Naive thymus-derived CD4-positive, alpha-beta T cell (primary cell): ENCODE results near the gene EPN3. TPM values are rescaled to one million over a fixed set of nuclear protein-coding genes. Genes with fewer than 3 reads are reported as not detected.

Experiments
- ATAC-seq: fragments of 150-1000 bp; cut with Tn5 transposase; 2 replicates; pipeline ENCODE4 v1.10.0; 2021; ENCODE audit warnings: mild to moderate bottlenecking, moderate library complexity
- CTCF ChIA-PET: fragments of 350-600 bp; sonication (Branson Sonifier 250); formaldehyde crosslinking; loops from one replicate; lab custom pipeline; 2021; ENCODE audit warnings: antibody characterized with exemption; lab: Charles Lee
- POLR2A ChIA-PET: fragments of 350-600 bp; sonication (Branson Sonifier 250); formaldehyde crosslinking; loops from one replicate; lab custom pipeline; 2021; ENCODE audit warnings: antibody characterized with exemption, inconsistent platforms; lab: Charles Lee
- DNase-seq, 9 donors: peaks; one replicate each; pipeline versions ENCODE4 v3.0.0 to v3.0.0-alpha.2; 2020 to 2022; ENCODE audit warnings: mixed read lengths in 1 of 9
- H3K27ac ChIP-seq: one replicate; pipeline ENCODE4 v1.7.0; 2013; ENCODE audit warnings: mild to moderate bottlenecking, low read depth, low read length, moderate library complexity
- H3K27me3 ChIP-seq, 2 donors: one replicate each; pipeline ENCODE4 v1.7.0; 2013; ENCODE audit warnings: low read length in 2 of 2, mild to moderate bottlenecking in 2 of 2, moderate library complexity in 2 of 2; ENCODE audit not compliant: control insufficient read depth in 2 of 2, insufficient read depth in 2 of 2
- H3K36me3 ChIP-seq, 3 experiments: 1 replicate in 2 of 3; 2 replicates in 1 of 3; pipeline ENCODE4 v1.7.0; 2013; ENCODE audit warnings: low read length in 3 of 3, mild to moderate bottlenecking in 3 of 3, moderate library complexity in 1 of 3; ENCODE audit not compliant: insufficient read depth in 3 of 3, control insufficient read depth in 2 of 3
- H3K4me1 ChIP-seq, 2 donors: one replicate each; pipeline ENCODE4 v1.7.0; 2013; ENCODE audit warnings: low read length in 2 of 2, mild to moderate bottlenecking in 2 of 2, moderate library complexity in 1 of 2; ENCODE audit not compliant: control insufficient read depth in 2 of 2, insufficient read depth in 2 of 2
- H3K4me3 ChIP-seq: 2 replicates; pipeline ENCODE4 v1.7.0; 2013; ENCODE audit warnings: mild to moderate bottlenecking, low read length
- H3K9me3 ChIP-seq, 3 experiments: 1 replicate in 2 of 3; 2 replicates in 1 of 3; pipeline ENCODE4 v1.7.0; 2013; ENCODE audit warnings: low read length in 3 of 3; ENCODE audit not compliant: control insufficient read depth in 2 of 3
- H3K27ac Mint-ChIP-seq, 9 donors: one replicate each; pipeline ENCODE4 v1.8.0; 2020 to 2022; ENCODE audit warnings: mixed read lengths in 9 of 9, mild to moderate bottlenecking in 8 of 9, moderate library complexity in 5 of 9, inconsistent platforms in 2 of 9
- H3K27me3 Mint-ChIP-seq, 5 donors: one replicate each; pipeline ENCODE4 v1.8.0; 2021 to 2022; ENCODE audit warnings: mixed read lengths in 5 of 5, mild to moderate bottlenecking in 1 of 5
- H3K36me3 Mint-ChIP-seq, 5 donors: one replicate each; pipeline ENCODE4 v1.8.0; 2020 to 2022; ENCODE audit warnings: mixed read lengths in 5 of 5, mild to moderate bottlenecking in 3 of 5, inconsistent platforms in 1 of 5
- H3K4me1 Mint-ChIP-seq, 7 donors: one replicate each; pipeline ENCODE4 v1.8.0; 2020 to 2022; ENCODE audit warnings: mixed read lengths in 7 of 7, mild to moderate bottlenecking in 3 of 7, inconsistent platforms in 1 of 7
- H3K4me3 Mint-ChIP-seq, 10 donors: one replicate each; pipeline ENCODE4 v1.8.0; 2020 to 2022; ENCODE audit warnings: mild to moderate bottlenecking in 10 of 10, mixed read lengths in 10 of 10, moderate library complexity in 6 of 10, inconsistent platforms in 2 of 10
- H3K9me3 Mint-ChIP-seq, 11 donors: one replicate each; pipeline ENCODE4 v1.8.0; 2020 to 2022; ENCODE audit warnings: mixed read lengths in 11 of 11, mild to moderate bottlenecking in 4 of 11, inconsistent platforms in 1 of 11, moderate library complexity in 1 of 11
- intact Hi-C, 2 donors: fragments of 100-400 bp; cut with micrococcal nuclease; formaldehyde crosslinking; loops; one replicate each; pipeline ENCODE4 v1.15.1; 2023
- polyA plus RNA-seq, 2 donors: library from polyadenylated mRNA; unstranded; fragments of 300-500 nt; fragmentation: Illumina TruSeq; gene quantifications; one replicate each; pipeline ENCODE4 v1.2.3, GENCODE V29; 2021
- total RNA-seq, 6 experiments: library from RNA in 5 of 6; stranded (reverse) in 5 of 6; gene quantifications; 1 replicate in 5 of 6; 2 replicates in 1 of 6; pipeline ENCODE4 v1.2.3 and lab custom pipeline; 2021 to 2026

EPN3 gene
- total and polyA plus RNA-seq, 7 experiments from 2014 or later = not detected

GRCh38 chr17:50507871-50508572, 24.5 kb upstream of the EPN3 start, which contains the start of gene MYCBPAP:
MYCBPAP (plus strand) TSS chr17:50508439; CDS start chr17:50508675, 236 bp downstream.
- Mint-ChIP-seq H3K9me3 (no peaks in the 10 kb centered on the region), H3K27me3 (peaks cover 0 to 9% (median 0%) of the 10 kb centered on the region in 5 donors), H3K4me3 (peak within 1 kb of the TSS; percentile 84 to 96 (median 93)), H3K4me1 (peaks cover 0 to 52% (median 40%) of the 10 kb centered on the region in 7 donors), H3K27ac (peak within 1 kb of the TSS; percentile 88 to 97 (median 94)), H3K36me3 (peaks cover 0 to 3% (median 0%) of the 10 kb centered on the region in 5 donors)
- Histone ChIP-seq H3K27ac (peak within 1 kb of the TSS; percentile 75), H3K4me3 (peak within 1 kb of the TSS; percentile 71), H3K27me3 (no peaks in the 10 kb centered on the region), H3K4me1 (peaks cover 10 to 14% of the 10 kb centered on the region in 2 donors), H3K9me3 (no peaks in the 10 kb centered on the region), H3K36me3 (no peaks in the 10 kb centered on the region)
- DNase-seq (peak; percentile 64 to 85 (median 71)), ATAC-seq (peak; percentile 88)
- intact Hi-C loops = loop anchor here in 1 of 2 donors (1.0 to 2.0 kb wide), 2 partner anchors 30 to 35 kb away; partner anchors contain the start of gene RSAD1
- ChIA-PET CTCF (interaction anchor here (0.7 kb wide), 1 partner anchor 24 kb away, joined by 3 read pairs; no protein-coding TSS in a partner anchor), POLR2A (no interaction called here)

DNA sequence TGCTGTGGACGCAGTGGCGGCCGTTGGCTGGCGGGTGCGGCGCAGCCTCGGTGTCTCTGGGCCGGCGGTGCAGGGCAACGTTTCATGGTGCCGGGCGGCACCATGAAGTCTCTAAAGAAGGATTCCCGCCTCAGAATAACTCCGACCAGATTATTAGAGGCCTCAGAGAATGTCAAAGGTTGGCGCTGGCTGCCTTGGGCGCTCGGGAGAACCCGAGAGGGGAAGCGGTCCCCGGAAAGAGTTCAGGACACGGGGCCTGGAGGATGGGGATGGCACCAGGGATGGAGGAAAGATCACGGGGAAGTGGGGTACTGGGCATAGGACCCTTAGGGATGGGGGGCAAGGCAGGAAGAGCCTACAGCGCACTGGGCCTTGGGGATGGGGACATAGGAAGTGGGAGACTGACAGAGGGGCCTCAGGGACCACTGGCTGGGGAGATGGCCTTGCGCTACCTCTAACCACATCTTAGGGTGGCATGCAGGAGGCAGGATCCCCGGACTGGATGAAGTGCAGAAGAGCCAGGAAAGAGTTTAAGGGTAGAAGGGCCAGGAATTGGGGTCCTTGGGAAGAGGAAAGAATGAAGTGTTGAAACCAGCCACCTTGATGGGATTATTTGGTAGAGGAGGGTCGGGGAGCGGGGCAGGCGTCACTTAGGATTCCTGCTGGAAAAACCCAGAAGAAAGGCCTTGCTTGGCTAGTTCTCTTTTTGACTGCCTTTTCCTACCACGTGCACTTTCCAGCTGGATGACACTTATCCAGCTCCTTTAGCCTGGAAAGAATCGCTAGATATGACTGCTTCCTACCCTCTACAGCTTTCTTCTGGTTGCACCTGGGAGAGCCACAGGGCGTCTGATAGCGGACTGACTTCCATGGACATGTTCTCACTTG, 23.7 kb upstream of the EPN3 start:
- CTCF ChIA-PET = interaction anchor here (1.2 kb wide), 1 partner anchor 30 kb away, joined by 3 read pairs; no protein-coding TSS in a partner anchor
- Mint-ChIP-seq H3K36me3 (peaks cover 0 to 3% (median 0%) of the 10 kb centered on the region in 5 donors), H3K27ac (peak overlapping the region; percentile 32 to 97 (median 82)), H3K27me3 (peaks cover 0 to 9% (median 0%) of the 10 kb centered on the region in 5 donors), H3K4me1 (peaks cover 0 to 48% (median 36%) of the 10 kb centered on the region in 7 donors), H3K9me3 (no peaks in the 10 kb centered on the region), H3K4me3 (peak overlapping the region; percentile 79 to 96 (median 90))
- Histone ChIP-seq H3K36me3 (no peaks in the 10 kb centered on the region), H3K9me3 (no peaks in the 10 kb centered on the region), H3K4me1 (peaks cover 10 to 14% of the 10 kb centered on the region in 2 donors), H3K27ac (peak overlapping the region; percentile 75), H3K27me3 (no peaks in the 10 kb centered on the region), H3K4me3 (peak overlapping the region; percentile 71)
- intact Hi-C loops = loop anchor here in 1 of 2 donors (1.0 to 2.0 kb wide), 2 partner anchors 31 to 34 kb away; partner anchors contain the start of gene RSAD1
- ATAC-seq = no peak
- DNase-seq = no peak
- POLR2A ChIA-PET = interaction anchor here (0.6 to 0.8 kb wide), 2 partner anchors 8 to 20 kb away, joined by 3 read pairs; no protein-coding TSS in a partner anchor

GRCh38 chr17:50511058-50511457, 21.5 kb upstream of the EPN3 start:
- Mint-ChIP-seq H3K36me3 (peaks cover 0 to 3% (median 0%) of the 10 kb centered on the region in 5 donors), H3K27ac (peak overlapping the region in 5 of 9 donors; percentile 19 to 89 (median 43)), H3K9me3 (no peaks in the 10 kb centered on the region), H3K4me1 (peaks cover 0 to 40% (median 26%) of the 10 kb centered on the region in 7 donors), H3K4me3 (peak overlapping the region in 2 of 10 donors; percentile 17 to 74), H3K27me3 (peaks cover 0 to 9% (median 0%) of the 10 kb centered on the region in 5 donors)
- Histone ChIP-seq H3K36me3 (no peaks in the 10 kb centered on the region), H3K9me3 (no peaks in the 10 kb centered on the region), H3K27me3 (no peaks in the 10 kb centered on the region), H3K4me3 (no peak overlapping the region), H3K4me1 (peaks cover 7 to 10% of the 10 kb centered on the region in 2 donors), H3K27ac (no peak overlapping the region)
- CTCF ChIA-PET = interaction anchor here (0.9 kb wide), 1 partner anchor 36 kb away, joined by 3 read pairs; the partner anchor contains the start of gene SPATA20
- ATAC-seq = peak; percentile 41
- POLR2A ChIA-PET = interaction anchor here (0.9 kb wide), 1 partner anchor 31 kb away, joined by 3 read pairs; no protein-coding TSS in a partner anchor
- peak in 4 of 9 donors; percentile 10 to 47 (median 18) for DNase-seq
- intact Hi-C loops = loop anchor here in 1 of 2 donors (1.0 kb wide), 3 partner anchors 31 to 356 kb away; partner anchors contain the start of gene RSAD1

DNA sequence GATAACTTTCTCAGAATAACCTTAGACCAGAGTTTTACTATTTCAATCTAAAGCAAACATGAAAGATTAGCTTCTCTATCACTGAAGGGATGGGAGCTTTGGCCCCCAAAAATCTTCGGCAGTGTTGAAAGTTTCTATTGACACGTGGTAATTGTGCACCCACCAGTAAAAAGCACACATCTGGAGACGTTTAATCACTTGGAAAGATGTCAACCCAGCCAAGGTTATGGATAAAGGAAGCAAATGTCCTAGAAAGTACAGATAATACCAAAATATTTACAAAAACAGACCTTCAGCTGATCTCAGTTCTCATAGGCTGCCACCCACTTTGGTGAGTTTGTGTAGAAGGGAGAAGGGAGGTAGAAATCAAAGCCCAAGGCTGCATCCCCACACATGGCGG, 19.0 kb upstream of the EPN3 start:
- Mint-ChIP-seq H3K27me3 (peaks cover 0 to 9% (median 0%) of the 10 kb centered on the region in 5 donors), H3K36me3 (peaks cover 0 to 3% (median 0%) of the 10 kb centered on the region in 5 donors), H3K4me1 (peaks cover 0 to 51% (median 33%) of the 10 kb centered on the region in 7 donors), H3K27ac (no peak overlapping the region), H3K9me3 (no peaks in the 10 kb centered on the region), H3K4me3 (no peak overlapping the region)
- POLR2A ChIA-PET = no interaction called here
- H3K9me3 ChIP-seq = no peaks in the 10 kb centered on the region
- ATAC-seq (no peak), DNase-seq (no peak)
- CTCF ChIA-PET = interaction anchor here (0.6 to 1.5 kb wide), 3 partner anchors 23 to 613 kb away, joined by 3 to 5 read pairs (median 4); no protein-coding TSS in a partner anchor
- no peak overlapping the region for H3K27ac ChIP-seq
- no peak overlapping the region for H3K4me3 ChIP-seq
- no peaks in the 10 kb centered on the region for H3K27me3 ChIP-seq
- intact Hi-C loops = no loop called here
- H3K36me3 ChIP-seq = no peaks in the 10 kb centered on the region
- peaks cover 10 to 15% of the 10 kb centered on the region in 2 donors for H3K4me1 ChIP-seq

GRCh38 chr17:50514388-50514787, 18.1 kb upstream of the EPN3 start:
- ATAC-seq (no peak), DNase-seq (no peak)
- POLR2A ChIA-PET = no interaction called here
- H3K9me3 Mint-ChIP-seq = no peaks in the 10 kb centered on the region
- CTCF ChIA-PET = interaction anchor here (1.5 kb wide), 1 partner anchor 11 kb away, joined by 3 read pairs; no protein-coding TSS in a partner anchor
- Histone ChIP-seq H3K4me3 (no peak overlapping the region), H3K27me3 (no peaks in the 10 kb centered on the region), H3K27ac (no peak overlapping the region), H3K4me1 (peaks cover 4 to 8% of the 10 kb centered on the region in 2 donors), H3K9me3 (no peaks in the 10 kb centered on the region), H3K36me3 (no peaks in the 10 kb centered on the region)
- intact Hi-C loops = no loop called here
- H3K27ac Mint-ChIP-seq = no peak overlapping the region
- H3K4me3 Mint-ChIP-seq = no peak overlapping the region
- H3K4me1 Mint-ChIP-seq = peaks cover 0 to 42% (median 24%) of the 10 kb centered on the region in 7 donors
- peaks cover 0 to 9% (median 0%) of the 10 kb centered on the region in 5 donors for H3K27me3 Mint-ChIP-seq
- H3K36me3 Mint-ChIP-seq = peaks cover 0 to 3% (median 0%) of the 10 kb centered on the region in 5 donors
